Heart right ventricle (tissue), 16 donors: ENCODE data around the gene PARD6G. TPM values are rescaled to one million over a fixed set of nuclear protein-coding genes. Genes with fewer than 3 reads are reported as not detected.

Source experiments
- ATAC-seq, 8 donors: fragments of 200-7000 bp; cut with Tn5 transposase; one replicate each; pipeline ENCODE4 v1.9.1; 2020; ENCODE audit warnings: mild to moderate bottlenecking in 8 of 8, moderate library complexity in 8 of 8, moderate number of reproducible peaks in 1 of 8
- DNase-seq, 2 donors: peaks; one replicate each; pipeline ENCODE4 v3.0.0-alpha.2; 2020
- H3K27ac ChIP-seq, 10 donors: fragments of 200-600 bp; sonication (generic) in 2 of 10; one replicate each; pipeline versions ENCODE4 v1.5.0 to v1.8.0; 2020 to 2022; ENCODE audit warnings: mild to moderate bottlenecking in 3 of 10
- H3K27me3 ChIP-seq, 7 donors: fragments of 200-600 bp; one replicate each; pipeline ENCODE4 v1.8.0; 2021 to 2022; ENCODE audit warnings: mild to moderate bottlenecking in 2 of 7
- H3K36me3 ChIP-seq, 9 donors: fragments of 200-600 bp; sonication (generic) in 1 of 9; one replicate each; pipeline versions ENCODE4 v1.5.0 to v1.8.0; 2020 to 2022; ENCODE audit warnings: mild to moderate bottlenecking in 2 of 9
- H3K4me1 ChIP-seq, 9 donors: fragments of 200-600 bp; sonication (generic) in 1 of 9; one replicate each; pipeline versions ENCODE4 v1.5.0 to v1.8.0; 2020 to 2022; ENCODE audit warnings: mild to moderate bottlenecking in 4 of 9
- H3K4me3 ChIP-seq, 10 donors: fragments of 200-600 bp; sonication (generic) in 2 of 10; one replicate each; pipeline versions ENCODE4 v1.5.0 to v1.8.0; 2020 to 2022; ENCODE audit warnings: mild to moderate bottlenecking in 7 of 10, moderate library complexity in 2 of 10
- H3K9me3 ChIP-seq, 11 donors: fragments of 200-600 bp in 10 of 11; sonication (generic) in 2 of 11; one replicate each; pipeline versions ENCODE4 v1.5.0 to v1.8.0; 2013 to 2022; ENCODE audit warnings: mild to moderate bottlenecking in 2 of 11, control low read depth in 1 of 11, moderate library complexity in 1 of 11
- WGBS, 2 donors: extraction: QIAGEN DNeasy Blood & Tissue Kit; methylation state at CpG; one replicate each; pipeline ENCODE4 v1.1.7; 2013; ENCODE audit warnings: inconsistent platforms in 1 of 2; 5-methylcytosine and 5-hydroxymethylcytosine counted together
- intact Hi-C, 10 donors: fragments of 100-400 bp; cut with DNase I; formaldehyde crosslinking; loops; one replicate each; pipeline versions ENCODE4 v1.11.1 to v1.14.2; 2022
- polyA plus RNA-seq, 2 donors: library from polyadenylated mRNA; stranded (reverse); fragments of 200-250 nt; gene quantifications; one replicate each; pipeline ENCODE4 v1.2.3, GENCODE V29; 2013
- total RNA-seq, 10 donors: library from RNA; stranded (reverse); fragmentation: NEBNext Ultra II Directional in 3 of 10; extraction: Animal tissue kit (Norgen Biotek cat#: 25700) in 3 of 10; gene quantifications; one replicate each; pipeline versions ENCODE4 v1.2.1 to v1.2.4, GENCODE V29; 2021 to 2023
- TF ChIP-seq, protein P1 (sequence below), 9 donors: fragments of 200-600 bp; sonication (generic) in 2 of 9; IDR thresholded peaks; one replicate each; pipeline versions ENCODE4 v1.5.0 to v1.8.0; 2021 to 2022; ENCODE audit warnings: antibody characterized with exemption in 9 of 9, mild to moderate bottlenecking in 5 of 9, moderate library complexity in 1 of 9
- donor health status: Arrhythmogenic right ventricular cardiomyopathy.
- donor health status: ischemic (EF 13 %, LVEDD 7.1; RV severe dilation, severe dysfunction).
- donor health status: healthy with polysubstance abuse.
- donor health status: DM: no; HTN: yes; CAD: no.
- donor health status: DM: no; HTN: no; CAD: no.
- donor health status: ischemic (EF 25% LVEDD 6.9; RV normal size, moderate dysfunction).
- donor health status: ischemic (EF 25% LVEDD 5.7; RV mildly dilated, moderate dysfunction).
- donor health status: healthy.
- donor health status: DM: yes; HTN: yes; CAD: no.
- donor health status: Ischemic cardiomyopathy.
- donor health status: ischemic (EF 35%, LVEDD 5.7; RV mildly dilated, moderate dysfunction).
- donor health status: nonischemic (EF 11% LVEDD 7.7; RV severe dilation, severe dysfunction).
- donor health status: DM: yes; HTN: yes; CAD: no.
- donor health status: PGD.
- donor health status: ischemic (EF 29% LVEDD 5.4; RV normal size, mild dysfunction).
- donor health status: nonischemic (EF 23%, LVEDD 6.1; RV moderate dilation, normal function).

Gene PARD6G
- total and polyA plus RNA-seq, 12 donors = 0.77 to 3.8 (median 2.6) TPM

DNA sequence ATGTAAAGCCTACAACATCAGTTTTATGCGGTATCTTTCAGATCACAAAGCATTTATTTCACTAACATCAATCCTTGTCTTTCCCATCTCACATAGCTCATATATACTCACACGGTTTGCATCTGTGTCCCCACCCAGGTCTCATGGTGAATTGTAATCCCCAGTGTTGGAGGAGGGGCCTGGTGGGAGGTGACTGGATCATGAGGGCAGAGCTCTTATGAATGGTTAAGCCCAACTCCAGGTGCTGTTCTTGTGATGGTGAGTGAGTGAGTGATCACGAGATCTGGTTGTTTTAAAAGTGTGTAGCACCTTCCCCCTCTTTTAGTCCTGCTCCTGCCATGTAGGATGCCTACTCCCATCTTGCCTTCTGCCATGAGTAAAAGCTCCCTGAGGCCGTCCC, 42.0 kb downstream of the PARD6G start:
- Histone ChIP-seq H3K4me1 (peaks cover 0 to 2% (median 0%) of the 10 kb centered on the region in 9 donors), H3K36me3 (no peaks in the 10 kb centered on the region), H3K9me3 (no peaks in the 10 kb centered on the region), H3K27ac (no peak overlapping the region), H3K27me3 (peaks cover 0 to 8% (median 0%) of the 10 kb centered on the region in 7 donors), H3K4me3 (no peak overlapping the region)
- TF ChIP-seq, protein P1, sequence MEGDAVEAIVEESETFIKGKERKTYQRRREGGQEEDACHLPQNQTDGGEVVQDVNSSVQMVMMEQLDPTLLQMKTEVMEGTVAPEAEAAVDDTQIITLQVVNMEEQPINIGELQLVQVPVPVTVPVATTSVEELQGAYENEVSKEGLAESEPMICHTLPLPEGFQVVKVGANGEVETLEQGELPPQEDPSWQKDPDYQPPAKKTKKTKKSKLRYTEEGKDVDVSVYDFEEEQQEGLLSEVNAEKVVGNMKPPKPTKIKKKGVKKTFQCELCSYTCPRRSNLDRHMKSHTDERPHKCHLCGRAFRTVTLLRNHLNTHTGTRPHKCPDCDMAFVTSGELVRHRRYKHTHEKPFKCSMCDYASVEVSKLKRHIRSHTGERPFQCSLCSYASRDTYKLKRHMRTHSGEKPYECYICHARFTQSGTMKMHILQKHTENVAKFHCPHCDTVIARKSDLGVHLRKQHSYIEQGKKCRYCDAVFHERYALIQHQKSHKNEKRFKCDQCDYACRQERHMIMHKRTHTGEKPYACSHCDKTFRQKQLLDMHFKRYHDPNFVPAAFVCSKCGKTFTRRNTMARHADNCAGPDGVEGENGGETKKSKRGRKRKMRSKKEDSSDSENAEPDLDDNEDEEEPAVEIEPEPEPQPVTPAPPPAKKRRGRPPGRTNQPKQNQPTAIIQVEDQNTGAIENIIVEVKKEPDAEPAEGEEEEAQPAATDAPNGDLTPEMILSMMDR (IDR thresholded peaks at IDR 0.05) = no peak
- ATAC-seq (no peak), DNase-seq (no peak)
- 89 to 93% methylated on average over 4 of the region's 4 CpGs for WGBS, 2 donors
- intact Hi-C loops = no loop called here

DNA sequence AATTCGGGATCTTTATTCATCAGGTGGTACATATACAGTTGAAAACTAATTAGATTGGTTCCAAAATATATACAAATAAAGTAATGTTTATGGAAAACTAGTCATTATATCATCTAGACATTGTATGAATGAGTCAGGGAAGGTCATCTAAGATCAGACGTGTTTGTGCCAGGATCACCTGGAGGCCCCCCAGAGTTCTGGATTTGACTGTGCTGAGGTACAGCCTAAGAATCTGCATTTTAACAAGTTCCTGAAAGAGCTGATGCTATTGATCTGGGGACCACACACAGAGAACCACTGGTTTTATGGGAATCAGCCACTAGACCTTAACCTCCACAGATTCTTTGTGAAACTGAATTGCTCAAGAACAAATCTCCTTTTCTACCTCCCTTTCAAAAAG, 43.2 kb downstream of the PARD6G start:
- Histone ChIP-seq H3K9me3 (no peaks in the 10 kb centered on the region), H3K4me3 (no peak overlapping the region), H3K4me1 (no peaks in the 10 kb centered on the region), H3K27me3 (peaks cover 0 to 8% (median 0%) of the 10 kb centered on the region in 7 donors), H3K36me3 (no peaks in the 10 kb centered on the region), H3K27ac (no peak overlapping the region)
- intact Hi-C loops = no loop called here
- 92 to 98% methylated on average over 2 of the region's 2 CpGs for WGBS, 2 donors
- DNase-seq = no peak
- TF ChIP-seq, protein P1 (IDR thresholded peaks at IDR 0.05) = no peak
- no peak for ATAC-seq

DNA sequence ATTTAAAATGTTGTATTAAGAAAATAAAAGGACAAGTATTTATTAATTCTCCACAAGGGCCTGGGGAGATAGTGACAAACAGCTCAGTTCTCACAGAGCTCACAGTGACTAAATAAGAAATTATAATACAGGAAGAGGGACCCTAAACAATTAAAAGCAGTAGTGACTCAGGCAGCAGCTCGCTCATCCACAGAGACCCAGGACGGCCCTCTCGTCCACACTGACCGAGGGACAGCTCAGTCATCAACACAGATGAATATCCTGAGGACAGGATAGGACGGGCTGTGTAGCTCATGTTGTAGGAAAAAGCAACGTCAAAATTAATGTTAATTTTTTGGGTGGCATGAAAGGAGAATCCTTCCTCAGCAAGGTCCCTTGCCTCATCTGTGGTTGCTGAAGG, 44.1 kb downstream of the PARD6G start:
- Histone ChIP-seq H3K4me1 (no peaks in the 10 kb centered on the region), H3K27me3 (peaks cover 0 to 8% (median 0%) of the 10 kb centered on the region in 7 donors), H3K9me3 (no peaks in the 10 kb centered on the region), H3K36me3 (no peaks in the 10 kb centered on the region), H3K27ac (no peak overlapping the region), H3K4me3 (no peak overlapping the region)
- DNase-seq (no peak), ATAC-seq (no peak)
- WGBS, 2 donors = 90 to 91% methylated on average over 6 of the region's 6 CpGs
- intact Hi-C loops = no loop called here
- TF ChIP-seq, protein P1 (IDR thresholded peaks at IDR 0.05) = no peak

DNA sequence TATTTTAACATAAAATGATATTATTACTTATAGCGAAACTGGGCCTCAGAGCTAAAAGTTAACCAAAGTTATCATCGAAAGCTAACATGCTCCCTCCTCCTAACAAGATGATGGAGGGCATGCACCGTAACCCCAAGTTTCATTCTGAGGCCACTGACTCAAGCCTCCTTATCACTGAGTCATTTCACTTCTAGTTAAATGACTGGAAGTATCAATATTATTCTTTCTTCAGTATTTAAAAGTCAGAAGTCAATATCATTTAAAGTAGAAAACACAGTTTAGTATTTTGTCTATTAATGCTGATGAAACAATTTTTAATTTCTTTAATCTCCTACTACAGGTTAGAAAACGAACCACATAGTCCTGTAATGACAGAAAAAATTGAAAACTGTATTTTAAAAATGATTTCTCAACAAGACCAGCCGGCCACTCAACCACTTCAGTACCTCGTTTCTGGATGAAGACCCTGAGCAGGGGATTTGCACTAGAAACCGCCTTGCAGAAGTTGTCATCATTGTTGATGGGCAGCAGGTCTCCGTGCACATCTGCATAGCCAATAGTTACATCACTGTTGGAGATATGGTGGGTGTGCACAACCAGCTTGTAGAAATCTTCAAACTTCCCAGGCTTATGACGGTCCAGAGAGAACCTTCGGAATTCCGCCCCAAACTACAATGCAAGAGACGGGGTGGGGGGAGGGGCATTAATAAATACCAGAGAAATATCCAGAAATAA, 44.9 kb downstream of the PARD6G start:
- WGBS, 2 donors = 89 to 93% methylated on average over 12 of the region's 12 CpGs
- Histone ChIP-seq H3K27me3 (peaks cover 0 to 8% (median 0%) of the 10 kb centered on the region in 7 donors), H3K36me3 (no peaks in the 10 kb centered on the region), H3K4me1 (peaks cover 0 to 5% (median 0%) of the 10 kb centered on the region in 9 donors), H3K9me3 (no peaks in the 10 kb centered on the region), H3K27ac (no peak overlapping the region), H3K4me3 (no peak overlapping the region)
- ATAC-seq = no peak
- no peak for DNase-seq
- intact Hi-C loops = no loop called here
- TF ChIP-seq, protein P1 (IDR thresholded peaks at IDR 0.05) = no peak
